Stimulated activated CD8-positive, alpha-beta memory T cell treated with anti-CD3 and anti-CD28 coated beads, Interleukin-15, amount 100 ng/mL, for 48 hours (primary cell): ENCODE data around the gene XPO4.

ENCODE experiments used
- DNase-seq, 2 donors: peaks; one replicate each; pipeline ENCODE4 v3.0.0-alpha.2; 2020; ENCODE audit warnings: low read depth in 2 of 2

The XPO4 gene

DNA sequence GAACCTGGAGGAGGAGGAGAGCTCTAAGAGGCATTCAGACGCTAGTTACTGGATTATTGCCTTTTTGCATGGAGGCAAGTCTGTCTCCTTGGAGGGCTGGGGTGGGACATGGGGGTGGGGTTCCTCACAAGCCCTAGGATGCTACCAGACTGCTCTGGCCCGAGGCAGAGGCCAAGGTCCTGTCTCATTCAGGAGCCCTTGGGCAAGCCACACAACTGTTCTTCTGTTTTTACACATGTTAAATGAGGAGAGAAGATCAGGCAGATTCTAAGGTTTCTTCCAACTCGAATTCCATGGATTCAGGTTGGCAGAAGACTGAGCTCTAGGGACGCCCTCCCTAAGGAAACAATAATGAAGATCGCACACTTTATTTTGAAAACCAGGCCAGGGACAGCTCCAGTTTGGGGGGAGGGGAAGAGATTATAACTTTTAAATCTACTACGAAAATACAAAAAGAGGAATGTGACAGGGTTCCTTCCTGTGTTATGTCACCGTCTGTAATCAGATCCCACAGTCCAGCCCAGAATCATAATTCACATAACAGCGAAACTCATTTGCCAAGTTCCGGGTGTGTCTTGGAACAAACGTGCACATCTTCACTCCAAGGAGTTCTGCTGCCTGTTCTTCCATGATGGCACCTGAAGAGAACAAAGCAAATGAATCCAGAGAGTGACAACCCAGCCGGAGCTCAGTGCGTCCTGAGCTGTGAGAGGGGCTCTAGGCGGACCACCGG is 173.8 kb downstream of the XPO4 start:
- DNase-seq: no peak

- DNase-seq: no peak
Measured at GRCh38 chr13:20727856-20728255, 174.7 kb downstream of the XPO4 start.
